Inflammatory macrophage (primary cell): ENCODE data around the gene MAGOHB.
"Not testable (repeated sequence)": the region's sequence is repeated elsewhere in the genome, so short reads cannot be mapped to it uniquely, and the experiment has no call there.

Source experiments
- DNase-seq, 2 donors: peaks; one replicate each; pipeline ENCODE4 v3.0.0-alpha.2; 2020 to 2022
- total RNA-seq, 18 experiments: gene quantifications; one replicate each; lab custom pipeline; 2026; ENCODE audit warnings: mixed read lengths in 6 of 18, inconsistent platforms in 2 of 18; lab: John Stamatoyannopoulos, UW

The MAGOHB gene
- total RNA-seq, result 5.7 to 16.0 (median 11.5) reads per million in 18 experiments

DNA sequence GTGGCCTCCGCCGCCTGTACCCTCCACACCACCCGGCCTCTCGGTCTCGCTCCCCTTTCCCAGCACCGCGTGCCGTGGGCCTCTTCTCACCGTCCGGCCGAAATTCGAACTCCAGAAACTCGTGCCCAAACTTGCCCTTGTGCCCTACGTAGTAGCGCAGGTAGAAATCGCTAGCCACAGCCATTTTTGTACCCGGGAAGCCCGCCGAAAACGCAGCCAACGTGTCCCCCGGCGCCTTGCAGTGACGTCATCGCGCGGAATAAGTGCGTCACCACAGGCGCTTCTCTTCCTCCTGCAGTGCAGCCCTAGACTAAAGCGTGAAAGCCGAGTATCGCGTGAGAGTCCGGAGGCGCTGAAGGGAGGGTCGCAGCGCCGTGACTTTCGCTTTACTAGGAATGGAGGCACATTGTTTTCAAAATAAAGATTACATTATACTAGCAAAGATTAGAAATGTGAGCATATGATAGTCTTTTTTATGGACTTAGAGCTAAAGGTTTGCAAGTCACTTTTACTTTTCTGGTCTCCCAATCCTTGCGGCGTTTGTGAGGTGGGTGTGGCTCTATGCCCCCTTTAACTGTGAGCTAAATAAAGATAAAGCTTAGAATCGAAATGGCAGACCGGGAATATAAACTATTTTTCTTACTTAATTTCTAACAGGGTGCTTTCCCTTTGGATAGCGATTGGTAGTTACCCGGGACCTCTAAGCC is at the start of gene MAGOHB:
MAGOHB (minus strand) TSS at position 261 of the 707 bp plus-strand sequence; CDS start at position 184, 77 bp downstream.
- peak; percentile 97 to 99 for DNase-seq

DNA sequence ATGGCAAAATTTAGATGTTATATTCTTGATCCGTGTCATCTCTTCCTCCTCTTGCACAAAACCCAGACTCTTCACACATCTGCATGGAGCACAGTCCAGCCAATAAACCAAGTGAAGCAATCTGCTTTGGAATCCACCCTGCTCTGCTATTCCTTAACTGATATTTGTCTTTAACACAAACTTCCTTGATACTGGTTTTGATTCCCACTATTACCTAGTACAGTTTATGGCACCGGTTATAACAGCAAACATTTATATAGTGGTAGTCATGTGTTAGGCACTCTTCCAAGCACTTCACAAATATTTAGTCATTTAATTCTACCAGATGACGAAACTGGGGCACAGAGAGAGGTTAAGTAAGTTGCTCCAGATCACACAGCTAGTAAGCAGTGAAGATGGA is 47.9 kb upstream of the MAGOHB start:
- DNase-seq, result no peak

DNA sequence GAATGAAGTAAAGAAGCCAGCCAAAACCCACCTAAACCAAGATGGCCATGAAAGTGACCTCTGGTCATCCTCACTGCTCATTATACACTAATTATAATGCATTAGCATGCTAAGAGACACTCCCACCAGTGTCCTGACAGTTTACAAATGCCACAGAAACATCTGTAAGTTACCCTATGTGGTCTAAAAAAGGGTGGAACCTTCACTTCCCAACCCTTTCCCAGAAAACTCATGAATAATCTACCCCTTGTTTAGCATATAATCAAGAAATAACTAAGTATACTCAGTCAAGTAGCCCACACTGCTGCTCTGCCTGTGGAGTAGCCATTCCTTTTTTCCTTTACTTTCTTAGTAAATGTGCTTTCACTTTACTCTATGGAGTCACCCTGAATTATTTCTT is 40.6 kb upstream of the MAGOHB start:
- DNase-seq, result no peak

DNA sequence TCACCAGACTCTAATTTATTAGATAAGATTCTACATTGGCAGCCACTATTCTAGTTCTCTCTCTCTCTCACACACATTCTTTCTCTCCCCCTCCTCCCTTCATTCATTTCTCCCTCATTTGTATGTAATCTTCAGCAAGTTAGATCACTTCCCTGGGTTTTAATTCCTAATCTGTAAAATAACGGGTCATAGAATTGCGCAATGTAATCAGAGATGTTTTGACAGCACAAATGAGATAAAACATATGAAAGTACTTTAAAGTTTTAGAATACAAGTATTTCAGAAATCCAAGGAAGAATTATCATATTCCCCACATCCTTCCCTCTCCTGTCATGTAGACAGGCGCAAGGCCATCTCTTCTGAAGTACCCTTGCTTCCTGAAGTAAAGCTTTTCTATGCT is 38.8 kb upstream of the MAGOHB start:
- DNase-seq, result no peak

- DNase-seq, result not testable (repeated sequence)
Observed at GRCh38 chr12:10646576-10646975, 33.2 kb upstream of the MAGOHB start.

DNA sequence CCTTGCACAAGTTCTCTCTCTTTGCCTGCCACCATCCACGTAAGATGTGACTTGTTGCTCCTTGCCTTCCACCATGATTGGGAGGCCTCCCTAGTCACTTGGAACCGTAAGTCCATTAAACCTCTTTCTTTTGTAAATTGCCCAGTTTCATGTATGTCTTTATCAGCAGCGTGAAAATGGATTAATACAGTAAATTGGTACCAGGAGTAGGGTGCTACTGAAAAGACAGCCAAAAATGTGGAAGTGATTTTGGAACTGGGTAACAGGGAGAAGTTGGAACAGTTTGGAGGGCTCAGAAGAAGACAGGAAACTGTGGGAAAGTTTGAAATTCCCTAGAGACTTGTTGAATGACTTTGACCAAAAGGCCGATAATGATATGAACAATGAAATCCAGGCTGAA is 32.5 kb upstream of the MAGOHB start:
- no peak for DNase-seq

DNA sequence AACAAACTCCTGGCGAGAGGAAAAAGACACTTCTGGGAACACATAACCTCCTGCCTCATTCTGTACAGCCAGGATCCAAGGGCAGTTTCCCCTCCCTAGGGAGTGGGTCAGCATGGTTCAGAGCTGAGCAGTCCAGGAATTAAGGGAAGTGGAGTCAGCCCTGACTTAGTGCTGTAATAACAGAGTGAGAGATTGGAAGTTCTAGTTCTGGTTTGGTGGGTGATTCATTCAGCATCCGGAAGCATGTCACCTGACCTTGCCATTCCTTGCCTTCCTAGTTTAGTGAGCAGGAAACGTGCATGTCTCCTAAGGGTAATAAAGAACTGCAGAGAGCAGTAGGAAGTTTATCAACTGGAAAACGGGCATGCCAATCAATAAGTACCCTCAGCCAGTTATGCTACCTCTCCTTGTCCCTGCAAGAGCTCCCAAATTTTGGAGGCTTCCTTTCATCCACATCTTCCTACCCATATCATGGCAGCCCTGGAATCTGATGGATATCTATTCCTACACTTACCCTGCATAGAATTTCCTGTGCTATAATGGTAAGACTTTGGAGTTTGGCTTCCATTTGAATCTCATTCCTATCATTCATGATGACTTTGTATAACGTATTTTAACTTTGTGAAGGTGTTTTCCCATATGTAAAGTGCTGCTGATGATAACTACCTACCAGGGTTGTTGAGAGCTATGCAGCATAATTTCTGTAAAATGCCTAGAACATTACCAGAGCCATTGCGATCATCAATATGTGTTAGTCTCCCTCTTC is 28.5 kb upstream of the MAGOHB start:
- no peak for DNase-seq

- no peak for DNase-seq
Observed at GRCh38 chr12:10638728-10639127, 25.3 kb upstream of the MAGOHB start.

- DNase-seq, result no peak
Observed at GRCh38 chr12:10636611-10637010, 23.2 kb upstream of the MAGOHB start.

GRCh38 chr12:10636124-10636523 is 22.7 kb upstream of the MAGOHB start:
- no peak for DNase-seq

DNA sequence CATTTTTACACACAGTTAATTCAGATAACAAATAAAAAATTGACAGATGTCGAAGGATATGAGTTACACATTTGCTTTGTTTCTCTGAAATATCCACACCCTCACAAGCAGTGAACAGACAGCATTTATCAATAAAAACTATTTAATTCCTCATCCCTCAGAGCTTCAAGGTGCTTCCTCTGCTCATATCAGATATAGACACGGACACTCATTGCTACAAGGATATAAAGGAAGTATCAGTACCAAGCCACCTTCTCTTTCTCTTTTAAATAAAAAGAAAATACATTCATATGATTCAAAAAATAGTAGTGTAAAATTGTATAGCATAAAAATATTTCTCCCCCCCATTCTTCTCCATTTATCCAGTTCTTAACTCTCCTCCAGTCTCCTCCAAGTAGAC is 21.9 kb upstream of the MAGOHB start:
- no peak for DNase-seq

DNA sequence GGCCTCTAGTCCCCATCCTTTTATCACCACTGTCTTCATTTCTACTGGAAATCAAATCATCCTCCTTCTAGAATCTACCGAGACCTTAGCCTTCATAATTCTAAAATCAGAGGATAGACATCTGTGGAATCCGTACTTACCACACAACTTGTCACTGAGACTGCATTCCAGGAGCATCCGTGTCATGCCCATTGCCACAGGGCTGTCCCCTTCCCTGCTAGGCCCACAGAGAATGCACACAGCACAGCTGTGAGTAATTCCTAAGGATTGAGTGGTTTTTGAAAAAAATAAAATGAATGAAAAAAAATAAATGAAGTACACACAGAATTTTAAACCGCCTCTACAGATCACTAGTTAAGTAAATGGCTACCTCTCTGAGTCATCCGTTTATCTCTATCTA is 21.0 kb upstream of the MAGOHB start:
- no peak for DNase-seq

DNA sequence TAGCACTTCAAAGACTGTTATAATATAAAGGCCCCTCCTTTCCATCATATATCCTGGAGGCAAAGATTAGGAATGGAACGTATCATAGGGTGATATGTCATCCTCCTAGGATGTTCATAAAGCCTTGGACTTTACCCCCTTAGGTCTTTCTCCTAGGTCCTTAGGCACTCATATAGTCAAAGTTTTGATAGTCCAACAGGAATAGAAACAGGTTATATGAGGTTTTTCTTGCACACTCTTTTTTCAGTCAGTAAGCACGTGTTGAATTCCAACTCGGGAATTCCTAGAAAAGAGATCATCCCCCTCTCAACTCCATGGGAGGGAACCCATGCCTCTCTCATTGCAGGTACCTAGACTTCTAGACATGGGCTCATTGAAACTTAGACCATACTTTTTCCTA is 20.1 kb upstream of the MAGOHB start:
- DNase-seq, result no peak

- DNase-seq, result no peak
Observed at GRCh38 chr12:10632226-10632625, 18.8 kb upstream of the MAGOHB start.

GRCh38 chr12:10624605-10625004 is 11.2 kb upstream of the MAGOHB start:
- no peak for DNase-seq

DNA sequence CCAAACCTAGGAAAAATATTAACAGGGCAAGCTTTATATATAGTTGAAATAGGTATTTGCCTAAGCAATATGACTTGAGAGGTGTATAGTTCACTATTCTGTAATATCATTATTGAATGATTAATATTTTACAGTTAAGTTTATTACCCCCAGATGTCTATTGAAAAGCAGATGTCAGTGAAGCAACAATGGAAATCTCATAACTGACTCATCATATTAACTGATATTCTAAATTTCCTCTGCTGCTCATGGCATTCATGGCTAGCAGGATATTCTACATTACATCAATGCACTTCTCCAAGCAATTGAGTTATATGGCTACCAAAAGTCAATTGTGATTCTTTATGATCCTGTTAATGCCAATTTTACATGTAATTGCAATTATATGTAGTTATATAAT is 9.7 kb upstream of the MAGOHB start:
- DNase-seq, result no peak

DNA sequence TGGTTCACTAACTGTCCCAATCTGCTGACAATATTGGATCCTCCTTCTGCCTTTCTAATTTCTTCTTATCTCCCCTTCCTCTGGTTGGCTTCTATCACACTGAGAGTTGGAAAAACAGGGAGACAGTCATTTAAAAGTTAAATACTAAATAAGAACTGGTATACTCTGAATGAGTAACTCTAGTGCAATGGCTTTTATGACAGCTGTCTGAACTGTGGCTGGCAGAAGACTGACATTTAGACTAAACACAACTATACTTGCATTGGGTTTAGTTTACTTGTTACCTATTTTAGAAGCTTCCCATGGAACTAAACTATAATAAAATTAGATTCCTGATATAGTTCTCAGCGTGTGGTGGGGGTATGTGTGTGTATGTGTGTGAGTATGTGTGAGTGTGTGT is 7.9 kb upstream of the MAGOHB start:
- DNase-seq, result no peak

DNA sequence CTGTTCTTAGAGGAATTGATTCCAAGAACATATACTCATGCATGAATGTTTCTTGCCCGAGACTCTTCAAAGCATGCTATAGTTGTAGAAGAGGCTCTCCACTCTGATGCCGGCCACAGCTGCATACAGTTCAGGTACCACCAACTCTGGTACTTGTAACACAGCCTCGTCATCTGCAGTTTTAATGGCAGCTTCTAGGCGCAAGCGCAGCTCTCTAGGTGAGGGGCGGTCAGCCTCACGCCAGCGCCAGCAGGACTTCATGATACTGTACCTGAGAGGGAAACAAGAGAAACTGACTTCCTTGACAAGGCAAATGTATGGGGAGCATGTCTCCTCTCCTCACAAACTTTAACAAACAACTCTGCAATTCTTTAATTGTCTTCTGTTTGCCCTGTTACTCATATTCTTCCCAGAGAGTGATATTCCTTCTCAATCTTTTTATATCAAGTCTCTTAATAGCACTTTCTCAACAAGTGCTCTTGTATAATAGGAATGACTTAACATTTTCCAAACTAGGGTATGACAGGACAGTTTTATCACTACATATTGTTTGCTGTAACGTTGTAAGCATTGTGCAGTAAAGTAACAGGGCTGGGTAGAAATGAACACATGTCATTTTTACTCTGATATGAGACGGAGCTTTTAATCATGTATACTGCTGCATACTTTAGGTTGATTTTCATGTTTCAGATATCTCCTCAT is 6.8 kb upstream of the MAGOHB start:
- DNase-seq, result no peak

DNA sequence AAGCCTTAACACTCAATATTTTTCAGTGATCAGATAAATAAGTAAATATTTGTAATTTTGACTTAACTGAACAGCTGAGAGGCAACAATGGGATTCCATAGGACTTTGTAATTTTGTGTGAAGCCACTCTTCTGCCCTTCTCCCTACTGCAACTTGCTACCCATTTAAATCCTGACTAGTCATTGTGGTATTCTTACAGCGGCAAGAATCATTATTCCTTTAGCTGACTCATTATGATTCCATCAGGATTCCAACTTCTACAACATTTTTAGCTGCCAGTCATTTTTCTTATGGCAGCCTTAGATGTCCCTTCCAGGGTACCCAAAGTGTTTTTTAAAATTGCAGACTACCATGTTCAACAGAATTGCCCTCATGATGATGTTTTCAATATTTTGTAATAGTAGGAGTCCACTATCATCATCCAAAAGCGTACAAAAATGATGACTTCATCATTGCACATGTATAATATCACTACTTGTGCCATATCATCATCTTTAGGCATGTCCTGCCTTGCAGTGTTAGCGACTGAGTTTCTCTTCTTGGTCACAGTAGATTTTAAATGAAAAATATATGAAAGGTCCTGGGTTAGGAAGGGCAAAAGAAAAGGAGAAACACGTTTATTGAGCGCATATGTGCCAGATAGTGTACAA is 5.1 kb upstream of the MAGOHB start:
- DNase-seq, result no peak

GRCh38 chr12:10617863-10618262 is 4.5 kb upstream of the MAGOHB start:
- DNase-seq, result no peak

DNA sequence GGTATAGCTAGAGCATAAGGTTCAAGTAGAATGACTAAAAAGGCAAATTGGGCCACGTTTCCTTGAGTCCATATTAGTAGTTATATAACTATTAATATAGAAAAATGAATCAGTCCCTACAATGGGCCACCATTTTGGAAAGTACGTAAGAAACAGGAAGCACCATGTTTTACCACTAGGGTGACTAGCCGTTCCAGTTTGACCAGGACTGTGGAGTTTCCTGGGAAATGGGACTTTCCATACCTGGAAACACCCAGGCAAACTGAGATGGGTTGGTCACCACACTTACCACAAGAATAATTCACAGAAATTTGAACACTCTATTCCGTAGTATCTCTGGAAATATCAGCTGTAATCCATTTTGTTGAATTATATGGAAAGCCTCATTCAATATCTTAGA is 2.1 kb upstream of the MAGOHB start:
- DNase-seq, result no peak

DNA sequence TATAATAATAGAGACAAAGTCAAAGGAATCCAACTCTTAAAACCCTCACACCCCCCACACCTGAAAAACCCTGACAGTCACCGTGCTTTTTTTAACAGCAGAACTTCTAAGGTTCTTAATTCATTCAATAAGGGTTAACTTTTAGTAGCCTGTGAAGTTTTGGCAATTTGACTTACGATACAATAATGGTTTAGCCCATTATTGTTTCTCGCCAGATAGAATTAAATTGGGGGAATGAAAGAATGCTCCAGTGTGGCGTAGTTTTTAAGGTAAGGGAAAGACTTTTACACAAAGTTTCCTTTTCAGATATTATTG is 604 bp upstream of the MAGOHB start:
- no peak for DNase-seq

- DNase-seq, result peak in 1 of 2 donors; percentile 7
Observed at GRCh38 chr12:10612984-10613348, 443 bp downstream of the MAGOHB start.
